ENCODE results near the gene FPR2. TPM values are rescaled to one million over a fixed set of nuclear protein-coding genes. Genes with fewer than 3 reads are reported as not detected.

The FPR2 gene
- total and polyA plus RNA-seq, 12 donors, result 0.17 to 5.8 (median 0.64) TPM; not detected in 1

DNA sequence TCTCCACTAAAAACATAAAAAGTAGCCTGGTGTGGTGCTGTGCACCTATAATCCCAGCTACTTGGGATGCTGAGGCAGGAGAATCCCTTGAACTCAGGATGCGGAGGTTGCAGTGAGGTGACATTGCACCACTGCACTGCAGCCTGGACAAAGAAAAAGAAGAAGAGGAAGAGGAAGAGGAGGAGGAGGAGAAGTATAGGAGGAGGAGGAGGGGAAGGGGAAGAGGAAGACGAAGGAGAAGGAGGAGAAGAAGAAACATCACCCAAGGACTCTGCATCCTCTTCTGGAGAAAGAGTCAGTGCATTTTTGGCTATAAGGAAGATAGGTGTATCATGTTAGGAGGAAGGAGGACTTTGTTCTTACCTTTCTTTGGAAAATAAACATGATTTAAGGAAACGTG, 21.0 kb downstream of the FPR2 start:
- peaks cover 0 to 69% (median 14%) of the 10 kb centered on the region in 9 donors for H3K4me1 ChIP-seq
- H3K36me3 ChIP-seq, result no peaks in the 10 kb centered on the region
- H3K27ac ChIP-seq, result peak overlapping the region in 1 of 10 donors; percentile 31
- 58 to 59% methylated on average over 3 of the region's 3 CpGs for WGBS, 2 donors
- no peak overlapping the region for H3K4me3 ChIP-seq
- intact Hi-C loops (cut with DNase I), result loop anchor here in 2 of 10 donors (10.0 kb wide), 1 partner anchor 307 kb away; the partner anchor contains the start of gene CEACAM18 (in 2 of the 2)
- TF ChIP-seq, protein P1, sequence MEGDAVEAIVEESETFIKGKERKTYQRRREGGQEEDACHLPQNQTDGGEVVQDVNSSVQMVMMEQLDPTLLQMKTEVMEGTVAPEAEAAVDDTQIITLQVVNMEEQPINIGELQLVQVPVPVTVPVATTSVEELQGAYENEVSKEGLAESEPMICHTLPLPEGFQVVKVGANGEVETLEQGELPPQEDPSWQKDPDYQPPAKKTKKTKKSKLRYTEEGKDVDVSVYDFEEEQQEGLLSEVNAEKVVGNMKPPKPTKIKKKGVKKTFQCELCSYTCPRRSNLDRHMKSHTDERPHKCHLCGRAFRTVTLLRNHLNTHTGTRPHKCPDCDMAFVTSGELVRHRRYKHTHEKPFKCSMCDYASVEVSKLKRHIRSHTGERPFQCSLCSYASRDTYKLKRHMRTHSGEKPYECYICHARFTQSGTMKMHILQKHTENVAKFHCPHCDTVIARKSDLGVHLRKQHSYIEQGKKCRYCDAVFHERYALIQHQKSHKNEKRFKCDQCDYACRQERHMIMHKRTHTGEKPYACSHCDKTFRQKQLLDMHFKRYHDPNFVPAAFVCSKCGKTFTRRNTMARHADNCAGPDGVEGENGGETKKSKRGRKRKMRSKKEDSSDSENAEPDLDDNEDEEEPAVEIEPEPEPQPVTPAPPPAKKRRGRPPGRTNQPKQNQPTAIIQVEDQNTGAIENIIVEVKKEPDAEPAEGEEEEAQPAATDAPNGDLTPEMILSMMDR (IDR thresholded peaks at IDR 0.05), result no peak
- DNase-seq (no peak), ATAC-seq (no peak)
- H3K9me3 ChIP-seq, result no peaks in the 10 kb centered on the region
- peaks cover 0 to 4% (median 0%) of the 10 kb centered on the region in 7 donors for H3K27me3 ChIP-seq

- Histone ChIP-seq H3K36me3 (no peaks in the 10 kb centered on the region), H3K4me3 (no peak overlapping the region), H3K9me3 (no peaks in the 10 kb centered on the region), H3K4me1 (peaks cover 0 to 68% (median 5%) of the 10 kb centered on the region in 9 donors), H3K27ac (peak overlapping the region in 2 of 10 donors; percentile 48 to 83), H3K27me3 (peaks cover 0 to 4% (median 0%) of the 10 kb centered on the region in 7 donors)
- WGBS, 2 donors, result 43 to 46% methylated on average over 3 of the region's 3 CpGs
- intact Hi-C loops (cut with DNase I), result loop anchor here in 2 of 10 donors (10.0 kb wide), 1 partner anchor 309 kb away; the partner anchor contains the start of gene CEACAM18 (in 2 of the 2)
- DNase-seq (no peak), ATAC-seq (peak in 4 of 8 donors; percentile 26 to 39 (median 33))
- TF ChIP-seq, protein P1 (IDR thresholded peaks at IDR 0.05), result peak in 6 of 9 donors; percentile 6 to 45 (median 30)
These were observed 22.4 kb downstream of the FPR2 start for GRCh38 chr19:51783372-51783771.

GRCh38 chr19:51784109-51784785, 23.3 kb downstream of the FPR2 start:
- intact Hi-C loops (cut with DNase I), result loop anchor here in 2 of 10 donors (10.0 kb wide), 1 partner anchor 309 kb away; the partner anchor contains the start of gene CEACAM18 (in 2 of the 2)
- Histone ChIP-seq H3K36me3 (no peaks in the 10 kb centered on the region), H3K4me3 (no peak overlapping the region), H3K27ac (peak overlapping the region in 7 of 10 donors; percentile 20 to 83 (median 50)), H3K9me3 (no peaks in the 10 kb centered on the region), H3K4me1 (peaks cover 0 to 68% (median 5%) of the 10 kb centered on the region in 9 donors), H3K27me3 (peaks cover 0 to 4% (median 0%) of the 10 kb centered on the region in 7 donors)
- TF ChIP-seq, protein P1 (IDR thresholded peaks at IDR 0.05), result no peak
- ATAC-seq (no peak), DNase-seq (no peak)
- 55 to 69% methylated on average over 6 of the region's 6 CpGs for WGBS, 2 donors

GRCh38 chr19:51784922-51785690, 24.1 kb downstream of the FPR2 start:
- TF ChIP-seq, protein P1 (IDR thresholded peaks at IDR 0.05), result no peak
- no peaks in the 10 kb centered on the region for H3K9me3 ChIP-seq
- H3K4me3 ChIP-seq, result no peak overlapping the region
- 70 to 80% methylated on average over 6 of the region's 6 CpGs for WGBS, 2 donors
- no peaks in the 10 kb centered on the region for H3K36me3 ChIP-seq
- peaks cover 0 to 70% (median 5%) of the 10 kb centered on the region in 9 donors for H3K4me1 ChIP-seq
- DNase-seq (peak; percentile 29 to 66), ATAC-seq (peak; percentile 65 to 91 (median 77))
- peaks cover 0 to 4% (median 0%) of the 10 kb centered on the region in 7 donors for H3K27me3 ChIP-seq
- H3K27ac ChIP-seq, result peak overlapping the region in 7 of 10 donors; percentile 43 to 85 (median 54)
- intact Hi-C loops (cut with DNase I), result loop anchor here in 2 of 10 donors (10.0 kb wide), 1 partner anchor 310 kb away; the partner anchor contains the start of gene CEACAM18 (in 2 of the 2)

All from heart right ventricle (tissue), 16 donors.